Endothelial cell (in vitro differentiated cells): ENCODE results near the gene TTLL9. TPM values are rescaled to one million over a fixed set of nuclear protein-coding genes. Genes with fewer than 3 reads are reported as not detected.

Source experiments
- DNase-seq: peaks from one replicate; pipeline ENCODE4 v3.0.0; 2021; ENCODE audit warnings: low spot score
- H3K27ac Mint-ChIP-seq: one replicate; pipeline ENCODE4 v1.8.0; 2021; ENCODE audit warnings: mixed read lengths, inconsistent platforms; ENCODE audit not compliant: unreplicated experiment
- H3K27me3 Mint-ChIP-seq: one replicate; pipeline ENCODE4 v1.8.0; 2021; ENCODE audit warnings: mild to moderate bottlenecking, moderate library complexity, mixed read lengths, inconsistent platforms; ENCODE audit not compliant: unreplicated experiment
- H3K36me3 Mint-ChIP-seq: one replicate; pipeline ENCODE4 v1.8.0; 2021; ENCODE audit warnings: mild to moderate bottlenecking, low read depth, mixed read lengths, inconsistent platforms; ENCODE audit not compliant: unreplicated experiment
- H3K4me1 Mint-ChIP-seq: one replicate; pipeline ENCODE4 v1.8.0; 2021; ENCODE audit warnings: mild to moderate bottlenecking, mixed read lengths, inconsistent platforms; ENCODE audit not compliant: unreplicated experiment
- H3K4me3 Mint-ChIP-seq: one replicate; pipeline ENCODE4 v1.8.0; 2021; ENCODE audit warnings: mild to moderate bottlenecking, mixed read lengths, inconsistent platforms; ENCODE audit not compliant: unreplicated experiment
- H3K9me3 Mint-ChIP-seq: one replicate; pipeline ENCODE4 v1.8.0; 2021; ENCODE audit warnings: mixed read lengths, inconsistent platforms; ENCODE audit not compliant: unreplicated experiment
- CTCF ChIP-seq: fragments of 200-600 bp; sonication (generic); IDR thresholded peaks from one replicate; pipeline ENCODE4 v1.5.0; 2021; ENCODE audit warnings: antibody characterized with exemption; ENCODE audit not compliant: unreplicated experiment
- total RNA-seq: library from RNA; stranded (reverse); fragmentation: NEBNext Ultra II Directional; extraction: Animal tissue kit (Norgen Biotek cat#: 25700); gene quantifications from one replicate; pipeline ENCODE4 v1.2.1, GENCODE V29; 2021; ENCODE audit not compliant: unreplicated experiment

TTLL9 gene
- total RNA-seq, 1 donor from 2014 or later: 0.46 TPM

- no peaks in the 10 kb centered on the region for H3K9me3 Mint-ChIP-seq
- H3K4me3 Mint-ChIP-seq: no peak overlapping the region
- H3K36me3 Mint-ChIP-seq: peaks cover under 1% of the 10 kb centered on the region
- no peak for TF ChIP-seq CTCF
- H3K27me3 Mint-ChIP-seq: peaks cover 22% of the 10 kb centered on the region
- H3K4me1 Mint-ChIP-seq: peaks cover 9% of the 10 kb centered on the region
- DNase-seq: no peak
- H3K27ac Mint-ChIP-seq: no peak overlapping the region
Observed at GRCh38 chr20:31864521-31865400, 5.7 kb upstream of the TTLL9 start.

GRCh38 chr20:31866221-31866620, 4.2 kb upstream of the TTLL9 start:
- Mint-ChIP-seq H3K4me1 (peaks cover 15% of the 10 kb centered on the region), H3K36me3 (peaks cover 3% of the 10 kb centered on the region), H3K9me3 (no peaks in the 10 kb centered on the region), H3K4me3 (no peak overlapping the region), H3K27me3 (peaks cover 27% of the 10 kb centered on the region), H3K27ac (no peak overlapping the region)
- no peak for DNase-seq
- TF ChIP-seq CTCF: no peak

GRCh38 chr20:31868853-31869672, 1.4 kb upstream of the TTLL9 start:
- peaks cover 21% of the 10 kb centered on the region for H3K27me3 Mint-ChIP-seq

GRCh38 chr20:31869673-31869941, 827 bp upstream of the TTLL9 start:
- Mint-ChIP-seq H3K9me3 (no peaks in the 10 kb centered on the region), H3K27me3 (peaks cover 21% of the 10 kb centered on the region), H3K4me1 (peaks cover 7% of the 10 kb centered on the region), H3K36me3 (peaks cover 3% of the 10 kb centered on the region), H3K27ac (peak overlapping the region; percentile 65), H3K4me3 (peak overlapping the region; percentile 96)
- no peak for DNase-seq
- no peak for TF ChIP-seq CTCF

More at GRCh38 chr20:31868853-31869672, 1.4 kb upstream of the TTLL9 start:
- peak overlapping the region; percentile 96 for H3K4me3 Mint-ChIP-seq
- no peak overlapping the region for H3K27ac Mint-ChIP-seq
- no peak for DNase-seq
- TF ChIP-seq CTCF: no peak
- peaks cover 7% of the 10 kb centered on the region for H3K4me1 Mint-ChIP-seq
- H3K9me3 Mint-ChIP-seq: no peaks in the 10 kb centered on the region
- H3K36me3 Mint-ChIP-seq: peaks cover 3% of the 10 kb centered on the region
